Left ventricle myocardium inferior (tissue), 1 donor: ENCODE results near the gene CASP10. TPM values are rescaled to one million over a fixed set of nuclear protein-coding genes. Genes with fewer than 3 reads are reported as not detected.
A peak's percentile ranks its signal among the peaks of the same experiment; 100 is the strongest.
"Not testable (repeated sequence)": the region's sequence is repeated elsewhere in the genome, so short reads cannot be mapped to it uniquely, and the experiment has no call there.

Experiments
- DNase-seq: peaks from one replicate; pipeline ENCODE4 v3.0.0-alpha.2; 2020
- H3K27ac ChIP-seq: fragments of 200-600 bp; replicated peaks from 2 replicates; pipeline ENCODE4 v1.8.0; 2021
- H3K27me3 ChIP-seq: fragments of 200-600 bp; 2 replicates; pipeline ENCODE4 v1.8.0; 2021; ENCODE audit warnings: low read depth
- H3K36me3 ChIP-seq: fragments of 200-600 bp; 2 replicates; pipeline ENCODE4 v1.8.0; 2021
- H3K4me1 ChIP-seq: fragments of 200-600 bp; 2 replicates; pipeline ENCODE4 v1.8.0; 2021
- H3K4me3 ChIP-seq: fragments of 200-600 bp; 2 replicates; pipeline ENCODE4 v1.8.0; 2021; ENCODE audit warnings: mild to moderate bottlenecking, moderate library complexity
- H3K9me3 ChIP-seq: fragments of 200-600 bp; replicated peaks from 2 replicates; pipeline ENCODE4 v1.8.0; 2021
- intact Hi-C: fragments of 100-400 bp; cut with micrococcal nuclease; formaldehyde crosslinking; loops from one replicate; pipeline ENCODE4 v1.11.0; 2022
- total RNA-seq: library from RNA; stranded (reverse); fragmentation: NEBNext Ultra II Directional; extraction: Animal tissue kit (Norgen Biotek cat#: 25700); gene quantifications from one replicate; pipeline ENCODE4 v1.2.1, GENCODE V29; 2021
- TF ChIP-seq, protein P1 (sequence below): fragments of 200-600 bp; IDR thresholded peaks from 2 replicates; pipeline ENCODE4 v1.8.0; 2021; ENCODE audit warnings: antibody characterized with exemption, mild to moderate bottlenecking, borderline replicate concordance
- donor health status: DM: no; HTN: yes; CAD: no; lungs with severe emphysema.

CASP10 gene
- total RNA-seq, 1 donor from 2014 or later, result 5.4 TPM

DNA sequence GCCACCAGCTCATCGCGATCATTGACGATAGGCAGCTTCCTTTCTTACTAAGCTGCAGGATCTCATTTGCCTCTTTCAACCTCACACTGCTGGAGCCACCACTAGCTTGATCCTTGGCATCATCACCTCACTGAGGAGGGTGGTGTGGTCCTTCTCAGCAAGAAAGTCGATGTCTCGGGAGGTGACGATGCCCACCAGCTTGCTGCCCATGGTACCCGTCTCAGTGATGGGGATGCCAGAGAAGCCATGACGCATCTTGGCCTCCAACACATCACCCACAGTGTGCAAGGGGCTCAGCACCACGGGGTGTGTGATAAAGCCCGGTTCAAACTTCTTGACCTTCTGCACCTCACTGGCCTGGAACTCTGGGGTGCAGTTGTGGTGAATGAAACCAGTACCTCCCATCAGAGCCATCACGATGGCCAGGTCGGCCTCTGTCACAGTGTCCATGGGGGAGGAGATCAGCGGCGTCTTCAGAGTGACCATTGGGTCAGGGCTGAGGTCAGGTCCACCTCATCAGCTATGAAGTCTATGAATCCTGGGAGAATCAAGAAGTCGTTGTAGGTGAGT, 44.5 kb upstream of the CASP10 start:
- peak overlapping the region; percentile 7 for H3K4me3 ChIP-seq
- DNase-seq, result no peak
- peaks cover 96% of the 10 kb centered on the region for H3K36me3 ChIP-seq
- H3K27ac ChIP-seq, result peak overlapping the region; percentile 100
- intact Hi-C loops, result no loop called here
- TF ChIP-seq, protein P1, sequence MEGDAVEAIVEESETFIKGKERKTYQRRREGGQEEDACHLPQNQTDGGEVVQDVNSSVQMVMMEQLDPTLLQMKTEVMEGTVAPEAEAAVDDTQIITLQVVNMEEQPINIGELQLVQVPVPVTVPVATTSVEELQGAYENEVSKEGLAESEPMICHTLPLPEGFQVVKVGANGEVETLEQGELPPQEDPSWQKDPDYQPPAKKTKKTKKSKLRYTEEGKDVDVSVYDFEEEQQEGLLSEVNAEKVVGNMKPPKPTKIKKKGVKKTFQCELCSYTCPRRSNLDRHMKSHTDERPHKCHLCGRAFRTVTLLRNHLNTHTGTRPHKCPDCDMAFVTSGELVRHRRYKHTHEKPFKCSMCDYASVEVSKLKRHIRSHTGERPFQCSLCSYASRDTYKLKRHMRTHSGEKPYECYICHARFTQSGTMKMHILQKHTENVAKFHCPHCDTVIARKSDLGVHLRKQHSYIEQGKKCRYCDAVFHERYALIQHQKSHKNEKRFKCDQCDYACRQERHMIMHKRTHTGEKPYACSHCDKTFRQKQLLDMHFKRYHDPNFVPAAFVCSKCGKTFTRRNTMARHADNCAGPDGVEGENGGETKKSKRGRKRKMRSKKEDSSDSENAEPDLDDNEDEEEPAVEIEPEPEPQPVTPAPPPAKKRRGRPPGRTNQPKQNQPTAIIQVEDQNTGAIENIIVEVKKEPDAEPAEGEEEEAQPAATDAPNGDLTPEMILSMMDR, result no peak
- peaks cover 87% of the 10 kb centered on the region for H3K4me1 ChIP-seq
- H3K27me3 ChIP-seq, result no peaks in the 10 kb centered on the region
- no peaks in the 10 kb centered on the region for H3K9me3 ChIP-seq

GRCh38 chr2:201138986-201139781, 43.8 kb upstream of the CASP10 start:
- peak overlapping the region; percentile 7 for H3K4me3 ChIP-seq
- H3K27me3 ChIP-seq, DNase-seq, H3K9me3 ChIP-seq, intact Hi-C loops: not testable (repeated sequence)
- peaks cover 87% of the 10 kb centered on the region for H3K4me1 ChIP-seq
- peaks cover 96% of the 10 kb centered on the region for H3K36me3 ChIP-seq
- peak overlapping the region; percentile 100 for H3K27ac ChIP-seq

DNA sequence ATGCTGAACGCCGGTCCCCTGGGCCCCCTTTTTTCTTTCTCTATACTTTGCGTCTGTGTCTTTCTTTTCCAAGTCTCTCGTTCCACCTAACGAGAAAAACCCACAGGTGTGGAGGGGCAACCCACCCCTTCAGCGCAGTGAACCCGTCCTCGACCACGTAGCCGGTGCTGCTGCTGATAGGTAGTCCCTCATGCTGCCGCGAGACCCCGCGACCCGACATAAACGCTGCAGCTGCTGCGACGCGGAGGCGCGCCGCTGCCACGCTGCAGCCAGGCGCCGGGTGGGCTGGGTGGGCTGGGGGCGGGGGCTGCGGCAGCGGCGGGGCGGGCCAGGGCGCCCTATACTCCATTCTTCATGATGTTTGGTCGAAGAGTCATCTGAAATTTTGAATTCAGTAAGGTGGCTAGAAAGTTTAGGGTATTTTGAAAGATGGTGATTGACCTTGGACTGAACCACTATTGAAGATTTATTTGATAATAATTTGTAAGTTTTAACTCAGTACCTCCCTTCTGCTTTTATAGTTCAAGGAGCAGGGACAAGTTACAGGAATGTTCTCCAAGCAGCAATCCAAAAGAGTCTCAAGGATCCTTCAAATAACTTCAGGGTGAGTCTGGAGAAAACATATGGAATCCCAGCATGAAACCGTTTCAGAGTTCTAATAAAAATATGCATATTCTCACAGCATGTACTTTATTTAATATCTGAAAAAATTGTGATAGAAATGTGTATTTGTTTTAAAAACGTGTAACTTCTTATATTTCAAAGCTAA, 42.9 kb upstream of the CASP10 start:
- peaks cover 99% of the 10 kb centered on the region for H3K36me3 ChIP-seq
- no peak overlapping the region for H3K4me3 ChIP-seq
- no peaks in the 10 kb centered on the region for H3K9me3 ChIP-seq
- H3K27ac ChIP-seq, result peak overlapping the region; percentile 100
- H3K27me3 ChIP-seq, result no peaks in the 10 kb centered on the region
- intact Hi-C loops, result no loop called here
- peaks cover 84% of the 10 kb centered on the region for H3K4me1 ChIP-seq
- no peak for DNase-seq
- TF ChIP-seq, protein P1, result no peak

GRCh38 chr2:201144101-201145051, 38.6 kb upstream of the CASP10 start:
- no peaks in the 10 kb centered on the region for H3K27me3 ChIP-seq
- no peak for DNase-seq
- no peak overlapping the region for H3K4me3 ChIP-seq
- no peak overlapping the region for H3K27ac ChIP-seq
- no peaks in the 10 kb centered on the region for H3K9me3 ChIP-seq
- intact Hi-C loops, result no loop called here
- peaks cover 75% of the 10 kb centered on the region for H3K4me1 ChIP-seq
- TF ChIP-seq, protein P1, result no peak
- H3K36me3 ChIP-seq, result peaks cover 87% of the 10 kb centered on the region

DNA sequence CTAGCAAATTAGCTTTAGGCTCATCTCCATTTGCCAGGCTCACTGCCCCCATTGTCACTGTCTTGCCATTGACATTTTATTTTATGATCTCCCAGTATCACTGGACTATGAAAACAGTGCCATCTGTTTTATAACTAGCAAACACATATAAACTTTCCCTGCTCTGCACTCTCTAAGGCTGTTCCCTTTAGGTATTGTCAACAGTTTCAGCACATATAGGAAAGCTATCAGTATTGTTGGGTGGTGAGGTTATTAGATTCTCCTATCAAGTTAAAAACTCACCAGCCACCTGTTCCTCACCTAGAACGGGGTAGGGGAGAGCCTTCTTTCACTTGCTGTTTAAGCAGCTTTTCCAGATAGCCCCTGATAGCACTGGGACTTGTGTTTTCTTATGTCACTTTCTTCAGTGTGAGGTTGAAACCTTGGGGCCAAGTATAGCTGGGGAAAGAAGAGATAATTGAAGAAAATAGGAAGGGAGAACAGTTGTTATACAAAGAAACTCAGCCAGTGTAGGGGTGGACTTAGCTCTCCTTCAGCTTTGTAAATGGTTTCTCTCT, 34.4 kb upstream of the CASP10 start:
- Histone ChIP-seq H3K36me3 (peaks cover 84% of the 10 kb centered on the region), H3K4me1 (peaks cover 88% of the 10 kb centered on the region), H3K27ac (peak overlapping the region; percentile 79)

More for the DNA sequence above, 34.4 kb upstream of the CASP10 start:
- Histone ChIP-seq H3K9me3 (no peaks in the 10 kb centered on the region), H3K27me3 (no peaks in the 10 kb centered on the region), H3K4me3 (no peak overlapping the region)
- DNase-seq, result no peak
- TF ChIP-seq, protein P1, result no peak
- intact Hi-C loops, result no loop called here
